GM12878 (cell line): ENCODE data around the gene AKAP13. TPM values are rescaled to one million over a fixed set of nuclear protein-coding genes. Genes with fewer than 3 reads are reported as not detected.

Experiments
- ATAC-seq: fragments of 200-7000 bp; cut with Tn5 transposase; 3 replicates; pipeline ENCODE4 v1.9.1; 2020; ENCODE audit warnings: mild to moderate bottlenecking, moderate library complexity
- BruUV-seq: library from RNA; stranded (reverse); fragments of 400-500 nt; replicated peaks from 2 replicates; lab custom pipeline; 2021; lab: Mats Ljungman, UMichigan
- CTCF ChIA-PET: fragments of 300-600 bp; sonication (Branson Sonifier 250); formaldehyde crosslinking; extraction: SDS; loops from one replicate; lab custom pipeline; 2021; ENCODE audit warnings: inconsistent platforms; lab: Yijun Ruan, JAX
- POLR2A ChIA-PET: fragments of 350-600 bp; formaldehyde crosslinking; extraction: SDS; loops from one replicate; lab custom pipeline; 2021; ENCODE audit warnings: inconsistent platforms; lab: Charles Lee
- RAD21 ChIA-PET: fragments of 300-600 bp; sonication (Branson Sonifier 250); formaldehyde crosslinking; loops from one replicate; lab custom pipeline; 2023; ENCODE audit warnings: antibody characterized with exemption; ENCODE audit not compliant: unreplicated experiment; lab: Charles Lee
- SMC1A ChIA-PET: fragments of 300-600 bp; sonication (Branson Sonifier 250); formaldehyde crosslinking; loops from one replicate; lab custom pipeline; 2023; ENCODE audit not compliant: unreplicated experiment, uncharacterized antibody; lab: Charles Lee
- DNase-seq: peaks from one replicate; pipeline ENCODE4 v3.0.0-alpha.2; 2011; ENCODE audit warnings: low read depth, low spot score
- FAIRE-seq: peaks from 3 replicates; lab custom pipeline; 2011; peaks lifted over from hg19 to GRCh38; lab: Jason Lieb, UNC
- H2AFZ ChIP-seq: 2 replicates; pipeline ENCODE4 v1.6.0; 2011; ENCODE audit warnings: low read depth, low read length, control low read depth; ENCODE audit not compliant: control insufficient read depth
- H3K27ac ChIP-seq: 2 replicates; pipeline ENCODE4 v1.5.1; 2011; ENCODE audit warnings: control low read depth; ENCODE audit not compliant: control insufficient read depth, insufficient read depth
- H3K27me3 ChIP-seq, 2 experiments: replicated peaks in 1 of 2; 2 replicates each; pipeline versions ENCODE4 v1.6.0 to v1.6.1; 2011; ENCODE audit warnings: low read length in 1 of 2; ENCODE audit not compliant: control insufficient read depth in 2 of 2, insufficient read depth in 2 of 2
- H3K36me3 ChIP-seq, 2 experiments: 2 replicates each; pipeline ENCODE4 v1.5.1; 2011; ENCODE audit warnings: low read length in 1 of 2; ENCODE audit not compliant: control insufficient read depth in 2 of 2, insufficient read depth in 2 of 2
- H3K4me1 ChIP-seq: 2 replicates; pipeline ENCODE4 v1.6.1; 2011; ENCODE audit warnings: mild to moderate bottlenecking, low read length, moderate library complexity, mixed read lengths; ENCODE audit not compliant: control insufficient read depth, insufficient read depth
- H3K4me2 ChIP-seq: 2 replicates; pipeline ENCODE4 v1.6.0; 2011; ENCODE audit warnings: control low read depth; ENCODE audit not compliant: control insufficient read depth, insufficient read depth
- H3K4me3 ChIP-seq: fragments of 200-600 bp; sonication (generic); 2 replicates; pipeline ENCODE4 v1.5.1; 2016
- H3K79me2 ChIP-seq: 2 replicates; pipeline ENCODE4 v1.6.0; 2011; ENCODE audit warnings: low read length; ENCODE audit not compliant: control insufficient read depth, insufficient read depth
- H3K9ac ChIP-seq: 2 replicates; pipeline ENCODE4 v1.8.0; 2011; ENCODE audit warnings: low read length, control low read depth, mixed read lengths; ENCODE audit not compliant: control insufficient read depth, insufficient read depth
- H3K9me3 ChIP-seq: replicated peaks from 3 replicates; pipeline ENCODE4 v1.5.1; 2011; ENCODE audit warnings: mild to moderate bottlenecking, low read length; ENCODE audit not compliant: control insufficient read depth, insufficient read depth
- H4K20me1 ChIP-seq: 2 replicates; pipeline ENCODE4 v1.6.0; 2011; ENCODE audit not compliant: control insufficient read depth, insufficient read depth
- BCLAF1 ChIP-seq: fragments of 450-650 bp; IDR thresholded peaks from 2 replicates; pipeline ENCODE4 v1.6.1; 2017; ENCODE audit warnings: antibody characterized with exemption, mild to moderate bottlenecking, moderate library complexity
- BMI1 ChIP-seq: fragments of 450-650 bp; IDR thresholded peaks from 2 replicates; pipeline ENCODE4 v1.6.1; 2016; ENCODE audit warnings: mild to moderate bottlenecking, moderate library complexity, borderline replicate concordance
- CTCF ChIP-seq, 3 experiments: IDR thresholded peaks in 2 of 3; conservative IDR thresholded peaks in 1 of 3; 2 replicates each; pipeline ENCODE4 v1.5.1; 2011; ENCODE audit warnings: low read depth in 3 of 3, low read length in 3 of 3, mild to moderate bottlenecking in 3 of 3, control low read depth in 2 of 3, moderate library complexity in 2 of 3, inconsistent platforms in 1 of 3, mixed read lengths in 1 of 3; ENCODE audit not compliant: control insufficient read depth in 2 of 3, insufficient read depth in 1 of 3; ENCODE audit errors: extremely low read depth in 1 of 3
- E2F4 ChIP-seq: IDR thresholded peaks from 2 replicates; pipeline ENCODE4 v1.6.1; 2012; ENCODE audit warnings: low read depth, low read length, improper control_type of control experiment
- IRF3 ChIP-seq: fragments of 450-650 bp; IDR thresholded peaks from 2 replicates; pipeline ENCODE4 v1.6.1; 2014; ENCODE audit warnings: mild to moderate bottlenecking
- MTA2 ChIP-seq: fragments of 450-650 bp; IDR thresholded peaks from 2 replicates; pipeline ENCODE4 v1.6.1; 2016; ENCODE audit warnings: low read depth, mild to moderate bottlenecking, moderate library complexity
- NR2C2 ChIP-seq: IDR thresholded peaks from 2 replicates; pipeline ENCODE4 v1.6.1; 2011; ENCODE audit warnings: borderline replicate concordance, low read depth; ENCODE audit not compliant: control insufficient read depth, insufficient read length
- NRF1 ChIP-seq: conservative IDR thresholded peaks from 2 replicates; pipeline ENCODE4 v1.6.1; 2011; ENCODE audit warnings: mild to moderate bottlenecking, low read depth, low read length, improper control_type of control experiment
- RAD51 ChIP-seq: fragments of 450-650 bp; IDR thresholded peaks from 2 replicates; pipeline ENCODE4 v1.6.1; 2016; ENCODE audit warnings: moderate library complexity, mild to moderate bottlenecking, inconsistent platforms
- RBBP5 ChIP-seq: fragments of 200-600 bp; sonication (generic); conservative IDR thresholded peaks from 2 replicates; pipeline ENCODE4 v1.6.1; 2016
- SREBF1 ChIP-seq: IDR thresholded peaks from 2 replicates; pipeline ENCODE4 v1.6.1; 2012; ENCODE audit warnings: mild to moderate bottlenecking, low read length
- WGBS: methylation state at CpG from one replicate; pipeline ENCODE4 v1.1.6; 2016; ENCODE audit warnings: low lambda C conversion rate; ENCODE audit not compliant: insufficient replicate concordance, insufficient coverage; ENCODE audit errors: missing lambda C conversion rate; 5-methylcytosine and 5-hydroxymethylcytosine counted together
- in situ Hi-C: fragments of 300-500 bp; cut with MboI; formaldehyde crosslinking; loops from 9 replicates; pipeline ENCODE4 v1.14.3; 2018; ENCODE audit warnings: mixed read lengths
- intact Hi-C: fragments of 100-400 bp; cut with micrococcal nuclease; formaldehyde crosslinking; loops from one replicate; pipeline ENCODE4 v1.14.2; 2022; ENCODE audit not compliant: unreplicated experiment
- polyA plus RNA-seq, 11 experiments: library from polyadenylated mRNA; depleted of rRNA in 4 of 11; unstranded in 6 of 11; stranded (reverse) in 5 of 11; fragments of >200 nt; fragmentation: Nextera tagmentation in 4 of 11; fragmentation: Illumina TruSeq in 1 of 11; extraction: Ambion mirVana in 4 of 11; extraction: Trizol in 1 of 11; gene quantifications; 1 replicate in 1 of 11; 2 replicates in 10 of 11; pipeline versions ENCODE4 v1.2.1 to v1.2.3, GENCODE V29; 2011 to 2016; ENCODE audit warnings: inconsistent platforms in 2 of 11, missing spikeins in 2 of 11, low read depth in 1 of 11
- total RNA-seq, 4 experiments: library from RNA; depleted of rRNA in 3 of 4; stranded (reverse); fragments of >200 nt in 3 of 4; fragmentation: Illumina TruSeq in 1 of 4; extraction: Trizol in 1 of 4; gene quantifications; 2 replicates each; pipeline versions ENCODE4 v1.2.1 to v1.2.3, GENCODE V29; 2013 to 2021

The AKAP13 gene
- total and polyA plus RNA-seq, 10 of the 15 experiments (the other 5 are each of a cell fraction or from before 2014, with no cell fraction given), result 14.4 to 74.9 (median 55.1) TPM

GRCh38 chr15:85604194-85604593, 223.8 kb downstream of the AKAP13 start:
- no TSS peak for BruUV-seq
- ChIA-PET CTCF (interaction anchor here (1.2 to 1.8 kb wide), 3 partner anchors 14 to 118 kb away, joined by 3 to 5 read pairs (median 3); no protein-coding TSS in a partner anchor), RAD21 (no interaction called here), SMC1A (interaction anchor here (0.8 to 2.0 kb wide), 6 partner anchors 9 to 108 kb away, joined by 3 to 5 read pairs (median 4); no protein-coding TSS in a partner anchor), POLR2A (no interaction called here)
- in situ Hi-C loops (no loop called here), intact Hi-C loops (no loop called here)
- H4K20me1 ChIP-seq, result no peaks in the 10 kb centered on the region
- H3K27ac ChIP-seq, result no peak overlapping the region
- H3K27me3 ChIP-seq, result no peaks in the 10 kb centered on the region
- H3K9ac ChIP-seq, result no peak overlapping the region
- no peaks in the 10 kb centered on the region for H3K79me2 ChIP-seq
- no peak for FAIRE-seq
- no peak for ATAC-seq
- 100% methylated on average over 1 of the region's 3 CpGs for WGBS
- H3K4me2 ChIP-seq, result no peak overlapping the region
- H3K9me3 ChIP-seq, result no peaks in the 10 kb centered on the region
- H2AFZ ChIP-seq, result no peak overlapping the region
- TF ChIP-seq NR2C2, result no peak
- no peak for TF ChIP-seq SREBF1
- no peak for TF ChIP-seq IRF3
- no peak for TF ChIP-seq BCLAF1
- TF ChIP-seq E2F4, result no peak
- TF ChIP-seq BMI1, result no peak
- no peak for TF ChIP-seq NRF1
- TF ChIP-seq CTCF (IDR thresholded peaks at IDR 0.05 in 2 of 3, conservative IDR thresholded peaks at IDR 0.05 in 1 of 3; ENCODE audit: control insufficient read depth in 2 of 3, extremely low read depth in 1 of 3, insufficient read depth in 1 of 3, low read depth in 3 of 3, low read length in 3 of 3), result no peak
- TF ChIP-seq MTA2, result no peak
- no peak for TF ChIP-seq RAD51
- no peak for TF ChIP-seq RBBP5
- peaks cover 0 to 11% of the 10 kb centered on the region in 2 experiments; a peak in 2 of 4 replicates for H3K36me3 ChIP-seq
- no peak overlapping the region for H3K4me3 ChIP-seq
- no peaks in the 10 kb centered on the region for H3K4me1 ChIP-seq
- no peak for DNase-seq
